Measurements from ENCODE around the gene FDX2. TPM values are rescaled to one million over a fixed set of nuclear protein-coding genes. Genes with fewer than 3 reads are reported as not detected.

FDX2 gene
- polyA plus RNA-seq, 3 donors from 2014 or later, result 12.5 to 17.8 (median 16.6) TPM

Other genes starting within 250 kb of the FDX2 start
- gene SHFL, start 229.7 kb downstream of the FDX2 start, polyA plus RNA-seq, result 10 to 100 TPM; 39.4 to 78.4 (median 44.2) TPM
- 1 to 10 TPM in 2 of 3 donors, under 1 TPM in 1; 0.53 to 1.9 (median 1.2) TPM for gene ANGPTL6, start 213.3 kb downstream of the FDX2 start, polyA plus RNA-seq
- gene PPAN, start 209.7 kb downstream of the FDX2 start, polyA plus RNA-seq, result 10 to 100 TPM; 12.1 to 44.8 (median 18.4) TPM
- gene P2RY11, start 204.3 kb downstream of the FDX2 start, polyA plus RNA-seq, result 10 to 100 TPM in 1 of 3 donors, 1 to 10 TPM in 2; 2.6 to 26.7 (median 6.9) TPM
- gene EIF3G, start 196.1 kb downstream of the FDX2 start, polyA plus RNA-seq, result 100 to 1,000 TPM; 334 to 509 (median 485) TPM
- 100 to 1,000 TPM in 1 of 3 donors, 10 to 100 TPM in 2; 21.8 to 162 (median 43.3) TPM for gene DNMT1, start 121.1 kb downstream of the FDX2 start, polyA plus RNA-seq
- gene S1PR2, start 84.7 kb downstream of the FDX2 start, polyA plus RNA-seq, result 1 to 10 TPM in 2 of 3 donors, under 1 TPM in 1; 0.79 to 2.7 (median 1.4) TPM
- gene MRPL4, start 63.8 kb downstream of the FDX2 start, polyA plus RNA-seq, result 10 to 100 TPM; 24.3 to 42.6 (median 27.1) TPM
- 10 to 100 TPM in 2 of 3 donors, 1 to 10 TPM in 1; 9.9 to 18.4 (median 18.0) TPM for gene ICAM1, start 44.9 kb downstream of the FDX2 start, polyA plus RNA-seq
- 1 to 10 TPM in 1 of 3 donors, under 1 TPM in 1, not detected in 1; 0.63 to 1.1 TPM for gene ICAM4, start 29.1 kb downstream of the FDX2 start, polyA plus RNA-seq
- gene ICAM5, start 26.1 kb downstream of the FDX2 start, polyA plus RNA-seq, result not detected
- 1 to 10 TPM in 1 of 3 donors, under 1 TPM in 1, not detected in 1; 0.48 to 1.9 TPM for gene ZGLP1, start 6.2 kb downstream of the FDX2 start, polyA plus RNA-seq
- 10 to 100 TPM in 1 of 3 donors, 1 to 10 TPM in 2; 8.7 to 31.5 (median 9.7) TPM for gene RAVER1, start 17.5 kb upstream of the FDX2 start, polyA plus RNA-seq
- gene ICAM3, start 23.6 kb upstream of the FDX2 start, polyA plus RNA-seq, result 100 to 1,000 TPM; 263 to 292 (median 280) TPM
- 100 to 1,000 TPM in 1 of 3 donors, 10 to 100 TPM in 2; 33.6 to 105 (median 40.6) TPM for gene TYK2, start 64.6 kb upstream of the FDX2 start, polyA plus RNA-seq
- gene CDC37, start 87.5 kb upstream of the FDX2 start, polyA plus RNA-seq, result 100 to 1,000 TPM in 1 of 3 donors, 10 to 100 TPM in 2; 46.5 to 100 (median 62.7) TPM
- 10 to 100 TPM; 10.4 to 22.6 (median 11.1) TPM for gene PDE4A, start 104.5 kb upstream of the FDX2 start, polyA plus RNA-seq
- 10 to 100 TPM; 49.2 to 86.9 (median 71.6) TPM for gene KEAP1, start 187.3 kb upstream of the FDX2 start, polyA plus RNA-seq
- gene S1PR5, start 201.4 kb upstream of the FDX2 start, polyA plus RNA-seq, result 100 to 1,000 TPM; 383 to 659 (median 399) TPM
- 10 to 100 TPM; 13.9 to 42.1 (median 16.1) TPM for gene ATG4D, start 227.9 kb upstream of the FDX2 start, polyA plus RNA-seq
- gene KRI1, start 250.0 kb upstream of the FDX2 start, polyA plus RNA-seq, result 10 to 100 TPM in 2 of 3 donors, 1 to 10 TPM in 1; 5.7 to 44.4 (median 10.1) TPM